Measurements from ENCODE around the gene MAB21L2.
"Not testable (repeated sequence)": the region's sequence is repeated elsewhere in the genome, so short reads cannot be mapped to it uniquely, and the experiment has no call there.

The MAB21L2 gene

GRCh38 chr4:150582146-150582872, at the start of gene MAB21L2:
Gene MAB21L2, plus strand, starts transcription at chr4:150582151. Its CDS starts 879 bp downstream, at chr4:150583030.
- DNase-seq (ENCODE audit: low read depth), result no peak

GRCh38 chr4:150533673-150534072, 48.3 kb upstream of the MAB21L2 start:
- DNase-seq (ENCODE audit: low read depth), result no peak

- no peak for DNase-seq (ENCODE audit: low read depth)
These were observed 47.1 kb upstream of the MAB21L2 start for GRCh38 chr4:150534818-150535217.

GRCh38 chr4:150537911-150538310, 44.0 kb upstream of the MAB21L2 start:
- not testable (repeated sequence) for DNase-seq (ENCODE audit: low read depth)

GRCh38 chr4:150540536-150540935, 41.4 kb upstream of the MAB21L2 start:
- DNase-seq (ENCODE audit: low read depth), result no peak

GRCh38 chr4:150540959-150541360, 41.0 kb upstream of the MAB21L2 start:
- no peak for DNase-seq (ENCODE audit: low read depth)

GRCh38 chr4:150541681-150542080, 40.3 kb upstream of the MAB21L2 start:
- DNase-seq (ENCODE audit: low read depth), result no peak

DNA sequence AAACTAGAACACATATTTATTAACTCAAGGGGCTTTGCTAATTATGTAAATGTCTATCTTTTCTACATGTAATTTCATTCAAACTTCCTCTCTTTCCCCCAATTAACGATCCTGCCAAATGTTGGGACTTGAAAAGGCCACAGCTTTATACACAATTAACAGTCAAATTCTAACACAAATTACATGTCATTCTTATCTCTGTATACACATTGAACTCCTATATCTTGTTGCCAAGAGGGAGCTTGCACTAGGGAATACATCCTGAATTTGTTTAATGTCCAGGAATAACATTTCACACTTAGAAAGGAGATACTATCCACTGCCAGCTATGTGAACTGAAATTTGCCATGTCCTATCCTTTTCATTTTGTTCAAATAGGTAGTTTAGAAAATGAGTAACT, 38.9 kb upstream of the MAB21L2 start:
- DNase-seq (ENCODE audit: low read depth), result no peak

GRCh38 chr4:150546286-150546685, 35.7 kb upstream of the MAB21L2 start:
- no peak for DNase-seq (ENCODE audit: low read depth)

DNA sequence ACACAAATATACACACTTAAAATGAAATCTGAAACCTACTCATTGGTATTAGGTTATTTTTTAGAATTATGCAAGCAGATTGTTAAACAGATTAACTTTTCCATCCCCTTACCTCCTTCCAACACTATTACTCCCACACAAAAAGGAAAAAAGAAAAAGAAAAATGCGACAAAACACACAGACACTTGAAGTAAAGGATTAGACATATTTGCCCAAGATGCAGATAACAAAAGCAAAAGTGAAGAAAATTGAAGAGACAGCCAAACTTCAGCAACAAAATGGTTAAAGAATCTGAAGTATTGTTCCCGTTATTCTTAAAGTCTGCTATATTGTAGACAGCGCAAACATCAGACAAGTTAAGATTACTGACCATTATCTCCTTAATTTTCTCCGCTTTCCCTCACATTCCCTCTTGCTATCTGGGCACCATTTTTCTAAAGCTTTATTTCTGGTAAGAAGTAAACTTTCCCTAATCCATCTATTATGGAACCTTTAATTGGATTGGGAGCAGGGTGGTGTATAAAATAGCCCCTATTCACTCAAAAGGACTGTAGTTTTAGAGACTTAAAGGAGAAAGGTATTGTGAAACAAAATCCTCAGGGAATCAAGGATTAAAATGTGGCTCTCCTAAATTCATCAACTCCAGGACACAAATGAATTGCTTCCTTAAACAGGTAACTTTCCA, 34.7 kb upstream of the MAB21L2 start:
- no peak for DNase-seq (ENCODE audit: low read depth)

GRCh38 chr4:150557811-150558210, 24.1 kb upstream of the MAB21L2 start:
- DNase-seq (ENCODE audit: low read depth), result not testable (repeated sequence)

- no peak for DNase-seq (ENCODE audit: low read depth)
These were observed 20.7 kb upstream of the MAB21L2 start for GRCh38 chr4:150561143-150561737.

- DNase-seq (ENCODE audit: low read depth), result no peak
These were observed 19.7 kb upstream of the MAB21L2 start for GRCh38 chr4:150562250-150562649.

GRCh38 chr4:150562751-150563150, 19.2 kb upstream of the MAB21L2 start:
- DNase-seq (ENCODE audit: low read depth), result no peak

DNA sequence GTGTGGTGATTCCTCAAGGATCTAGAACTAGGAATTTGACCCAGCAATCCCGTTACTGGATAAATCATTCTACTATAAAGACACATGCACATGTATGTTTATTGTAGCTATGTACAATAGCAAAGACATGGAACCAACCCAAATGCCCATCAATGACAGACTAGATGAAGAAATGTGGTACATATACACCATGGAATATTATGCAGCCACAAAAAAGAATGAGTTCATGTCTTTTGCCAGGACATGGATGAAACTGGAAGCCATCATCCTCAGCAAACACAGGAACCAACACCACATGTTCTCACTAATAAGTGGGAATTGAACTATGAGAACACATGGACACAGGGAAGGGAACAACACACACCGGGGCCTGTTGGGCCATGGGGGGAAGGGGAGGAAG, 17.0 kb upstream of the MAB21L2 start:
- DNase-seq (ENCODE audit: low read depth), result not testable (repeated sequence)

GRCh38 chr4:150567070-150567469, 14.9 kb upstream of the MAB21L2 start:
- no peak for DNase-seq (ENCODE audit: low read depth)

DNA sequence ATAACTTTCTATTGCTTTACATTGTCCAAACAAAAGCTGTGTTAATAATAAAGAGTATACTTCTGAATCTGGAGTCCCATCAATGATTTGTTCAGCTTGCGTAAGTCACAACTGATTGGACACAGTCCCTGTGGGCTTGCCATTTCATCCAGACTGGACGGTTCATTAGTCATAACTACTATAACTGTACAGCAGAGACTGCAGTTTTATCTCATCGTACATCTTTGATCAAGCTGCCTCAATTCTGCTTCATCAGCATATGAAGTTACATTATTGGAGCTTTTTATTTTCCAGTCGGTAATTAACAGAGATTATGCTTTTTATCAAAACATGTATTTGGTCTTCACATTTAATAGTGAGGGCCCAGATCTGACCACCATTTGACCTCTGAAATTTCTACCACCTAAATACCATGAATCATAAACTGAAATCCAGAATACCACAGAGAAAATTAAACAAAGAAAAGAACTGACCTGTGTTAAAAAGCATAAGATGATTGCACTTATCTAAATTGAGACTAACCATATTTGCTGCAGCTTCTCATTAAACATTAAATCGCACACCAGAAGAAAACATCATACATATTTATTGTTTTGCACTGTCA, 12.5 kb upstream of the MAB21L2 start:
- DNase-seq (ENCODE audit: low read depth), result no peak

DNA sequence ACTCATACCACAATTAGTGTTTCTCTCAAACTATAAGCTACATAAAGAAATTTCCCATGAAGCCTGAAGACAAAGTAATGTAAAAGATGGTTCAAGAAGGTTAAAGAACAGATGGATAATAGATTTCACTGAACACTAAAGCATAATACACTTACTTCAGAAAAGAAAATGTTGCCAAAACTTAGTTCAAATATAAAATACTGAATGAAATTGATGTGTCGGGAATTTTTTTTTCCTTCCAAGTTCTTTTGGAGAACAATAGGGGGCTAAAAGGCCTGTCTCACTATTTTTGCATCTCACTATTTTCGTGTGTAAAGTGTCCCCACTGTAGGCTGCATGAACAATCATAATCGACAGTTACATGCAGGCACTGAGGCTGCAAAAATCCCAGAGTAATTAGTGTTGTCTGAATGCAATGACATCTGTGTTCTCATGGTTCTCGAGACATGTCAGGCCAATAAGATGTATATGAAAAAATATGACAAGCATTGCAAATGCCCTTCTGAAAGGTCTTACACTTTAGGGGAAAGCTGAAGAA, 11.9 kb upstream of the MAB21L2 start:
- DNase-seq (ENCODE audit: low read depth), result no peak

DNA sequence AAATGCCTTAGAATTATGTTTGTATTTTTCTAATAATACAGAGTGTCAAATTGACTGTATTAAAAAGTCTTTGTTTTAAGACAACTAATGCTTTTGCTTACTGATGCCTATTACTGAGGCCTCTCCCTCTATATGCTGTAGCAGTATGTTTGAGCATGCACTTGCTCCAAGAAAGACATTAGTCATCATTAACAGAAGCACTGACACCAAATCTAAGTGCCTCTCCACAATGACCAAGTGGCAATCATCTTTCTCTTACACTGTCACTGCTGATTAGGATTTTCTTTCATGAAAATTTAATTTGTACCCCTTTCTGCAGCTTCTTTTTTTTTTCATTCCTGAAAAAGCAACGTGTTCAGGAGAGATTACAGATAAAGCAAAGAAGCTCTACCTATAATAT, 11.1 kb upstream of the MAB21L2 start:
- DNase-seq (ENCODE audit: low read depth), result no peak

DNA sequence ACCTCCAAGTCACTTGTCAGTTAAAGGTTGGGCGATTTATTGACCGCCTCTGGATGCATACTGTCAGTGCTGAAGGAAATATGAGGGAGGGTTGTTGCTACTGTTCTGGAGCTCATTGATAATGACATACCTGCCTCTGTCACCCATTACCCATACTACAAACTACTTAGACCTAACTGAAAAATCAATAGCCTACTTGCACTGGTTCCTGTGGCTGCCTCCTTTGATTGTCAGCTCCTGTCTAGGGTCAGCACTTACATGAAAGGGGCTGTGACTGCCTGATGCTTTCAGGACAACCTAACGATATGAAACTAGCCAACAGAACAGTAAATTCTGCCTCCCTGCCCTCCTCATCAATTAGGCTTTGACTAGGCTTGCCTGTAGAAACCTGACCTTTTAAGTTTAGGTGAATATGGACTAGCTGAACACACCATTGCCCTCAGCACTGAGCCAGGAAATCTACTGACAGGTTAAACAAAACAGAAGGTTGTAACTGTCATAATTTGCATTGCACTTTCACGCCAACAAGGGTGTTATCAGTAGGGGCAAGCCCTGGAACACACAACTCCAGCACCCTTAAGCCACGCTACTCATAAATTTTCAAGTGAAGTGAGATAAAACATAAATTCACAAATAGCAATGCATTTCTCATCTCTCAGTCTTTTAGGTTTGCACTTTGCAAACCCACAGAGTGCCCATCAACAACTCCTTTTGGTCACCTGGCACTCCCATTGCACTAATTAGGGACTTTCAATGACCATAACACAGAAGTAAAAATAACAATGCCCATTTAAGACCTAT, 9.0 kb upstream of the MAB21L2 start:
- no peak for DNase-seq (ENCODE audit: low read depth)

DNA sequence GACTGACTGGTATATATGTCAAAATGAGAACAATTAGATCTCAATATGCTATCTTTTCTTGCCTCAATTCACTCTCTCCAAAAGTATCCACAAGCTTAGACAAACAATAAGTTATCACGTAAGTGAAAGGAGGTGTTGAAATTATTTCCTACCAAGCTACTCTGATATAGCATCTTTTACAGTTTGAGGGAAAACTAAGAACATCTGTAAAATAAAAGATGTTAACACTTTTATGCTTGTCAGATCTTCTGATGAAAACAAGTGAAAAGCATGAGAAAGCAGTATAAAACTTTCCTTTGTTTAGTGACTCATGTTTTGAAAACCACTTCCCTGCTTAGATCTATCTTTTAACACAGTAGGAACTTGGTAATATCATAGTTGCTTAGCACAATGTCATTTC, 8.4 kb upstream of the MAB21L2 start:
- no peak for DNase-seq (ENCODE audit: low read depth)

GRCh38 chr4:150574678-150575077, 7.3 kb upstream of the MAB21L2 start:
- no peak for DNase-seq (ENCODE audit: low read depth)
